HG03280 (cell line): Measurements from ENCODE around the gene GABBR2.

Source experiments
- ATAC-seq: cut with Tn5 transposase; IDR thresholded peaks from one replicate; pipeline ENCODE4 v1.9.1; 2021; ENCODE audit warnings: mild to moderate bottlenecking, moderate library complexity; ENCODE audit not compliant: unreplicated experiment

Gene GABBR2

DNA sequence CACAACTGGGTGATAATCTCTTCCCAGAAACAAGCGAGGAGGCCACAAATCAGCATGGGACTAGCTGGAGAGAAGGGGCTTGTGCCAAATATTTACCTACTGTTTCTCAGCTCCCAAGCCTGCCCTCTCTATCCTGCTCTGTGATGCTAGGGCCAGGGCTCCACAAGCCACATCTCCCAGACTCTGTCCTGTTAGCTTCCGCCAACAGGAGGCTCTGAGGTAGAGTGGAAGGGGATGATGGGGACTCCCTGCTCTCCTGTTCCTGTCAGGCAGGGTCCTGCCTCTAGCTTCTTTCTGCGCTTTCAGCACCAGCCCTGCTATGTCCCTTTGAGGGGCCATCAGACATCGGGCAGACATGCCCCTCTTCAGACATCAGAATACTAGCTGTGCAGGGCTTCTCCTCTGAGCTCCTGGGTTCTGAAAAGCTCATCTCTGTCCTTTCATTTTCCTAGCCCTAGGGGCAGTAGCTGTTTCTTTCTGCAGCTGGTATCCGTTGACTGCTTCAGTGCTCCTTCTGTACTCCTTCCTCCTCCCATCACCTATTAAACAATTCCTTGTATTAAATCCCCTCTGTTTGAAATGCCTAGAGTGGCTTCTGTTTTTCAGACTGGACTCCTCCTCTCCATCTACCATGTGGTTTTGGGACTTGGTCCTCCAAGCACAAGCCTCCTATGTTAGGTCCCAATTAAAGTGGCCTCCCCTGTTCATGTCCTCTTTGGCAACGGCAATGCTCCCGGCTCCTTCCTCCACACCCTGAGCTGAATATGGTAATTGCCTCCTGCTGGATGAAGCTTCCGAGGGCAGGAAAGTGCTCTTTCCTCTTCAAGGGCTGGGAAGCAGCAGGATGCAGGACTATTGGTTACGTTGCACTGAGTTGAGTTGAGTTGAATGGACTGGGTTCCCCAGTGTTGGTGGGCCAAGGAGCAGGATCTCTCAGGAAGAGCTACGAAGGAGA is 292.2 kb downstream of the GABBR2 start:
- ATAC-seq: no peak

DNA sequence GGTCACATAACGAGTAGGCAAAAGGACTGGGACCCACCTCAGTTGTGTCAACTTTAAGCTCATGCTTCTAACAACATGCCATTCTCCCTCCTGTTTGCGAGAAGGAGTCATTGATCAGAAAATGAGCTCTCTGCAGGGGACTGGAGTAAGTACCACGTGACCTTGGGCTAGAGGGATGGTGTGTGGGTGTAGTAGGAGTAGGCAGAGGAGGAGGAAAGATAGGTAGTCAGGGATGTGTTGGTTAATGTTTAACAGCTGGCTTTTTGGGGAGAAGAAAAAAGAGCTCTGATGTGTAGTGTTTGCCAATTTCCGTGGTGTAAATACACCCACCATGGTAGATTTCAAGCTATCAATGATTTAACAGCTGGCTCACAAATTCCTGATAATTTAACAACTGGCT is 293.0 kb downstream of the GABBR2 start:
- no peak for ATAC-seq

DNA sequence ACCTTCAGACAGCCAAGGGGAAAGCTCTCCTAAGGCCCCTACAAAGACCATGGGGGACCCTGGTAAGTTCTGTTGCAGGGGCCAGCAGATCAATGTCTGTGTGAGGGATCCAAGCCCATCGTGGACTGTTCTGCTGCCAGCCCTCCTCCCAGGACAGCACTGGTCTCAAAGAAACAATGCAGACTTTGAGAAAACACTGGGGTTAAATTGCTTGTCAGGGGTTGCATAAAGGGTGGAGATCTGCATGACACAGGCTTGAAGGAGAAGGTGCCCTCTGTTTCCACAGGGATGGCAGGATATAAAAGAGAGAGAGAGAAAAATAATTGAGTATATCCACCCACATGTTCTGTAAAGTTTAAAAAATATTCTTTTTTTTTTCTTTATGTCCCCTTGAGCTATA is 295.7 kb downstream of the GABBR2 start:
- no peak for ATAC-seq

- ATAC-seq: no peak
Observed at GRCh38 chr9:98412101-98412842, 296.5 kb downstream of the GABBR2 start.

- ATAC-seq: no peak
Observed at GRCh38 chr9:98410185-98410697, 298.5 kb downstream of the GABBR2 start.

- no peak for ATAC-seq
Observed at GRCh38 chr9:98409719-98410118, 299.0 kb downstream of the GABBR2 start.

DNA sequence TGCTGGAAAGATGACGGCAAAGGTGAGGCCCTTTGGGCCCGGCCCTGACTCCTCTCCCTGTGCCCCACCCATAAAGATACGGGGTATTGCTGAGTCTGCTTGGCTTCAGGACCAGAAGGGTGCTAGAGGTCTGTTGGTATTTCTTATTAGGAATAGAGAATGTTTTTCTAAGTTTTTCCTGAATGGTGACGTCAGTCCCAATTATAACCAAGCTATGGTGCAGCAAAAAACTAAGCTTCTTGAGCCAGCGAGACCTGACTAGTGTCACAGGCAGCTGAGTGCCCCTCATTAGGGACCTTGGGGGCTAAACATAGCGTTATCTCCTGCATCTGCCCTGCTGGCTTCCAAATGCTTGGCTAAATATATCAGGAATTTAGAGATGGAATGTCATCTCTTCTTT is 302.3 kb downstream of the GABBR2 start:
- no peak for ATAC-seq

- ATAC-seq: no peak
Observed at GRCh38 chr9:98404237-98404636, 304.5 kb downstream of the GABBR2 start.

- no peak for ATAC-seq
Observed at GRCh38 chr9:98403715-98404114, 305.0 kb downstream of the GABBR2 start.

GRCh38 chr9:98402019-98402840 is 306.5 kb downstream of the GABBR2 start:
- ATAC-seq: no peak

GRCh38 chr9:98401140-98402018 is 307.4 kb downstream of the GABBR2 start:
- no peak for ATAC-seq

GRCh38 chr9:98399950-98400683 is 308.6 kb downstream of the GABBR2 start:
- ATAC-seq: no peak

DNA sequence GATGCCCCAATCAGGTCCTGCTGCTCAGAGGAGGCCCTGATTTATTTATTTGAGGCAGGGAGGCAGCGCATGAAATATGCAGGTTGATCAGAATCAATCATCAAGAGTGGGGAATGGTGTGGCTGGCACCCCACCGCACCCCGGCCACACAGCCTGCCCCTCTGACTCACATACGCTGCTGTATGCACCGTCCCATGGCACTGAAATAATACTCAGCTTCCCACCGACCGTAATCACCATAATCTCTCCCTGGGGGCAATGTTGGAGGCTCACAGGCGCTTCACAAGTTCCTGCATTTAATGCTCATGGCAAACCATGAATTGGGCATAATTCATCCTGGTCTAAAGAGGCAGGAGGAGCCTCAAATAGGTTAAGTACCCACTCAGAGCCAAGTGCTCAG is 312.1 kb downstream of the GABBR2 start:
- ATAC-seq: no peak

GRCh38 chr9:98396236-98396635 is 312.5 kb downstream of the GABBR2 start:
- no peak for ATAC-seq

DNA sequence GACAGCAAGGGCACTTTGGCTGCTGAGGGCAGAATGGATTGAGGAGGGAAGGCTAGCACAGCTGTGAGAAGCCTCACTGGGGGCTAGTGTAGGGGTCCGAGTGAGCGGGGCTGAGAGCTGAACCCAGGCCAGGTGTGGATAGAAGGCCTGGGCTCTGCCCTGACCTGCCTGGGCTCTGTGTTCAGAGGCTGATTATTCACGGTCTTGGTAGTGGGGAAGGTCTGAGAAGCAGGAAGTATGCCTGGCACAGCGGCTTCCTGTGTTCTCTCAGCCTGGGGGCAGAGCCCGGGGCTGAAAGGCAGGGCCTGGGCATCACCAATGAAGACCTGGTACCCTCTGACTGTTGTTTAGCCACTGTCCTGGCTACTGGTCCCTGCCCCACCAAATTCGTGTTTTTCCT is 316.9 kb downstream of the GABBR2 start:
- ATAC-seq: no peak

DNA sequence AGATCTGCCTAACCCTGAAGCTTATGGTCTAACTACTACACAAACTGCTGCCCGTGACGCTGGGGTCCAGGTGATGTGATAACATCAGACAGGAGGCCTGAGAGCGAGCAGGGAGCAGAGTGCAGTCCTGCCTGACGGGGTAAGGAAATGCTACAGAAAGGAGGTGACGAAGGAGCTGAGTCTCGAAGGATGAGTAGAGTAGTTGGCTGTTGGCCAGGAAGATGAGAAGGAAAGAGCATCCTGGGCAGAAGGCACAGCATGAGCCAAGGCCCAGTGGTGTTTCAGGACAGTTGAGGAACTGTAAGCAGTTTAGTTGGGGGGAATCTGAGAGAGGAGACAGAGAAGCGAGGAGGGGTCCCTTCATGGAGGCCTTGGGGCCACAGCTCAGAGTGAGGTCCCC is 317.3 kb downstream of the GABBR2 start:
- no peak for ATAC-seq

GRCh38 chr9:98385751-98386150 is 323.0 kb downstream of the GABBR2 start:
- ATAC-seq: no peak

GRCh38 chr9:98383758-98384157 is 325.0 kb downstream of the GABBR2 start:
- no peak for ATAC-seq
